Right lobe of liver (tissue), 6 donors: Measurements from ENCODE around the gene SERPINA1. TPM values are rescaled to one million over a fixed set of nuclear protein-coding genes. Genes with fewer than 3 reads are reported as not detected.
A peak's percentile ranks its signal among the peaks of the same experiment; 100 is the strongest.
"Not testable (repeated sequence)": the region's sequence is repeated elsewhere in the genome, so short reads cannot be mapped to it uniquely, and the experiment has no call there.

Experiments
- ATAC-seq, 4 donors: fragments of 200-7000 bp; cut with Tn5 transposase; one replicate each; pipeline ENCODE4 v1.9.1; 2020; ENCODE audit warnings: mild to moderate bottlenecking in 4 of 4, moderate library complexity in 4 of 4
- DNase-seq, 3 donors: peaks; one replicate each; pipeline ENCODE4 v3.0.0-alpha.2; 2020
- H3K27ac ChIP-seq, 3 donors: fragments of 200-600 bp; one replicate each; pipeline ENCODE4 v1.8.0; 2022
- H3K27me3 ChIP-seq, 2 donors: fragments of 200-600 bp; one replicate each; pipeline ENCODE4 v1.8.0; 2022
- H3K36me3 ChIP-seq, 4 donors: fragments of 200-600 bp; sonication (generic) in 1 of 4; one replicate each; pipeline versions ENCODE4 v1.5.1 to v1.8.0; 2017 to 2022; ENCODE audit warnings: control low read depth in 1 of 4
- H3K4me1 ChIP-seq, 4 donors: fragments of 200-600 bp; sonication (generic) in 1 of 4; one replicate each; pipeline versions ENCODE4 v1.5.1 to v1.8.0; 2017 to 2022; ENCODE audit warnings: control low read depth in 1 of 4
- H3K4me3 ChIP-seq, 3 donors: fragments of 200-600 bp; one replicate each; pipeline ENCODE4 v1.8.0; 2022
- H3K9me3 ChIP-seq, 4 donors: fragments of 200-600 bp; sonication (generic) in 1 of 4; one replicate each; pipeline versions ENCODE4 v1.5.1 to v1.8.0; 2017 to 2022; ENCODE audit warnings: control low read depth in 1 of 4
- CTCF ChIP-seq, 4 donors: fragments of 200-600 bp in 3 of 4; fragments of 450-650 bp in 1 of 4; IDR thresholded peaks; one replicate each; pipeline versions ENCODE4 v1.5.1 to v1.8.0; 2016 to 2022; ENCODE audit warnings: antibody characterized with exemption in 4 of 4, mild to moderate bottlenecking in 2 of 4
- POLR2A ChIP-seq: fragments of 450-650 bp; IDR thresholded peaks from one replicate; pipeline ENCODE4 v1.6.1; 2017; ENCODE audit warnings: antibody characterized with exemption, mild to moderate bottlenecking
- WGBS: methylation state at CpG from one replicate; pipeline ENCODE4 v1.1.6; 2018; ENCODE audit warnings: low coverage, low lambda C conversion rate; ENCODE audit not compliant: insufficient coverage; ENCODE audit errors: missing lambda C conversion rate; 5-methylcytosine and 5-hydroxymethylcytosine counted together
- intact Hi-C, 2 donors: fragments of 100-400 bp; cut with DNase I; formaldehyde crosslinking; loops; one replicate each; pipeline versions ENCODE4 v1.11.2 to v1.14.1; 2022
- total RNA-seq, 6 experiments: library from RNA; depleted of rRNA in 2 of 6; stranded (reverse); fragments of >200 nt in 2 of 6; fragmentation: NEBNext Ultra II Directional in 3 of 6; extraction: Animal tissue kit (Norgen Biotek cat#: 25700) in 3 of 6; gene quantifications; one replicate each; pipeline versions ENCODE4 v1.1.0 to v1.2.4, GENCODE V29; 2016 to 2023
- donor health status: DM: no; HTN: yes; CAD: no.
- donor health status: DM: no; HTN: no; CAD: no.
- donor health status: DM: no; HTN: no; CAD: no.
- donor health status: DM: no; HTN: yes; CAD: no.
- donor health status: DM: no; HTN: yes; CAD: no.

The SERPINA1 gene
- total RNA-seq, 6 experiments from 2014 or later = 18,575 to 39,670 (median 31,917) TPM

- Histone ChIP-seq H3K4me1 (peaks cover 0 to 36% (median 5%) of the 10 kb centered on the region in 4 donors), H3K36me3 (no peaks in the 10 kb centered on the region), H3K27me3 (no peaks in the 10 kb centered on the region), H3K9me3 (no peaks in the 10 kb centered on the region), H3K27ac (peak overlapping the region; percentile 28 to 69 (median 51)), H3K4me3 (no peak overlapping the region)
- WGBS = 57% methylated on average over 7 of the region's 8 CpGs
- TF ChIP-seq CTCF (IDR thresholded peaks at IDR 0.05) = peak; percentile 69 to 84 (median 76)
- no peak for TF ChIP-seq POLR2A
- intact Hi-C loops = no loop called here
- ATAC-seq = peak; percentile 82 to 93 (median 85)
- DNase-seq = peak in 2 of 3 donors; percentile 25 to 77
Measured at GRCh38 chr14:94412671-94413638, 24.6 kb upstream of the SERPINA1 start.

- Histone ChIP-seq H3K27me3 (no peaks in the 10 kb centered on the region), H3K4me1 (peaks cover 0 to 44% (median 5%) of the 10 kb centered on the region in 4 donors), H3K36me3 (no peaks in the 10 kb centered on the region), H3K27ac (peak overlapping the region in 2 of 3 donors; percentile 30 to 69), H3K4me3 (no peak overlapping the region), H3K9me3 (no peaks in the 10 kb centered on the region)
- intact Hi-C loops = no loop called here
- ATAC-seq (peak; percentile 75 to 82 (median 80)), DNase-seq (peak in 2 of 3 donors; percentile 40 to 61)
- WGBS = 9% methylated on average over 1 of the region's 1 CpG
- TF ChIP-seq CTCF (IDR thresholded peaks at IDR 0.05) (no peak), POLR2A (peak; percentile 71)
Measured at GRCh38 chr14:94411638-94412037, 23.2 kb upstream of the SERPINA1 start.

- H3K4me1 ChIP-seq = peaks cover 0 to 44% (median 5%) of the 10 kb centered on the region in 4 donors
- H3K4me3 ChIP-seq, H3K9me3 ChIP-seq, intact Hi-C loops, H3K27me3 ChIP-seq, H3K36me3 ChIP-seq: not testable (repeated sequence)
- peak overlapping the region in 1 of 3 donors; percentile 58 for H3K27ac ChIP-seq
- TF ChIP-seq POLR2A = peak; percentile 42
- whole genome bisulfite sequencing = 44% methylated on average over 5 of the region's 5 CpGs
- ATAC-seq (peak in 3 of 4 donors; percentile 17 to 45 (median 40)), DNase-seq (peak in 1 of 3 donors; percentile 31)
Measured at GRCh38 chr14:94409430-94409829, 21.0 kb upstream of the SERPINA1 start.

- H3K9me3 ChIP-seq = no peaks in the 10 kb centered on the region
- peaks cover 0 to 44% (median 5%) of the 10 kb centered on the region in 4 donors for H3K4me1 ChIP-seq
- DNase-seq (no peak), ATAC-seq (no peak)
- WGBS = 79% methylated on average over 4 of the region's 4 CpGs
- no peaks in the 10 kb centered on the region for H3K27me3 ChIP-seq
- no peaks in the 10 kb centered on the region for H3K36me3 ChIP-seq
- TF ChIP-seq CTCF (IDR thresholded peaks at IDR 0.05) = no peak
- no peak for TF ChIP-seq POLR2A
- no peak overlapping the region for H3K4me3 ChIP-seq
- intact Hi-C loops = no loop called here
- H3K27ac ChIP-seq = peak overlapping the region in 1 of 3 donors; percentile 58
Measured at GRCh38 chr14:94408546-94409095, 20.2 kb upstream of the SERPINA1 start.

GRCh38 chr14:94407906-94408305 lies 19.5 kb upstream of the SERPINA1 start:
- no peaks in the 10 kb centered on the region for H3K27me3 ChIP-seq
- H3K36me3 ChIP-seq = no peaks in the 10 kb centered on the region
- no peak overlapping the region for H3K4me3 ChIP-seq
- DNase-seq = no peak
- no peaks in the 10 kb centered on the region for H3K9me3 ChIP-seq
- no peak for ATAC-seq
- intact Hi-C loops = no loop called here
- TF ChIP-seq CTCF (IDR thresholded peaks at IDR 0.05) (no peak), POLR2A (no peak)
- H3K27ac ChIP-seq = no peak overlapping the region
- H3K4me1 ChIP-seq = peaks cover 0 to 41% (median 5%) of the 10 kb centered on the region in 4 donors
